ENCODE results near the gene ANG. TPM values are rescaled to one million over a fixed set of nuclear protein-coding genes. Genes with fewer than 3 reads are reported as not detected.
A peak's percentile ranks its signal among the peaks of the same experiment; 100 is the strongest.

ANG gene
- total RNA-seq, 2 experiments from 2014 or later: 0.27 to 0.92 TPM

GRCh38 chr14:20682127-20682434 is 6.5 kb upstream of the ANG start:
- TF ChIP-seq CTCF (IDR thresholded peaks at IDR 0.05): no peak
- H3K27ac ChIP-seq (ENCODE audit: low read depth in 1 of 2, low read length in 2 of 2): peak overlapping the region; percentile 94 to 95
- Mint-ChIP-seq H3K27me3 (peaks cover 7% of the 10 kb centered on the region), H3K9me3 (no peaks in the 10 kb centered on the region), H3K27ac (no peak overlapping the region), H3K4me1 (ENCODE audit: low read depth) (peaks cover 5% of the 10 kb centered on the region), H3K36me3 (ENCODE audit: low read depth) (peaks cover 4% of the 10 kb centered on the region), H3K4me3 (no peak overlapping the region)
- ATAC-seq (ENCODE audit: poor library complexity) (no peak), DNase-seq (no peak)
- ChIA-PET POLR2A (interaction anchor here (0.7 to 5.1 kb wide), 26 partner anchors 9 to 376 kb away, joined by 3 to 85 read pairs (median 8); partner anchors contain the start of genes APEX1, CCNB1IP1, OSGEP and PARP2), CTCF (interaction anchor here (0.8 to 4.1 kb wide), 9 partner anchors 9 to 354 kb away, joined by 3 to 27 read pairs (median 4); no protein-coding TSS in a partner anchor)
- no peaks in the 10 kb centered on the region for H3K27me3 ChIP-seq (ENCODE audit: control insufficient read depth in 1 of 2, insufficient read depth in 2 of 2, low read length in 2 of 2)
- intact Hi-C loops (cut with DNase I, micrococcal nuclease): loop anchor here (2.0 to 5.0 kb wide), 5 partner anchors 50 to 340 kb away; partner anchors contain the start of genes OSGEP (in 2 of the 2), PARP2 (in 2 of the 2) and APEX1 (in 1 of the 2)
- H3K9me3 ChIP-seq (ENCODE audit: control insufficient read depth in 1 of 2, insufficient read depth in 1 of 2, low read length in 2 of 2): no peaks in the 10 kb centered on the region
- peak overlapping the region; percentile 79 for H3K4me3 ChIP-seq (ENCODE audit: low read length)
- no peaks in the 10 kb centered on the region for H3K36me3 ChIP-seq (ENCODE audit: insufficient read depth, low read length)
- H3K4me1 ChIP-seq (ENCODE audit: insufficient read depth, low read length): peaks cover 53% of the 10 kb centered on the region

- H3K27ac Mint-ChIP-seq: no peak overlapping the region
- Histone ChIP-seq H3K27ac (ENCODE audit: low read depth in 1 of 2, low read length in 2 of 2) (peak overlapping the region; percentile 94 to 95), H3K36me3 (ENCODE audit: insufficient read depth, low read length) (no peaks in the 10 kb centered on the region), H3K9me3 (ENCODE audit: control insufficient read depth in 1 of 2, insufficient read depth in 1 of 2, low read length in 2 of 2) (no peaks in the 10 kb centered on the region), H3K27me3 (ENCODE audit: control insufficient read depth in 1 of 2, insufficient read depth in 2 of 2, low read length in 2 of 2) (no peaks in the 10 kb centered on the region), H3K4me3 (ENCODE audit: low read length) (peak overlapping the region; percentile 79), H3K4me1 (ENCODE audit: insufficient read depth, low read length) (peaks cover 53% of the 10 kb centered on the region)
- no peak overlapping the region for H3K4me3 Mint-ChIP-seq
- H3K27me3 Mint-ChIP-seq: peaks cover 7% of the 10 kb centered on the region
- CTCF ChIA-PET: interaction anchor here (0.8 to 4.1 kb wide), 11 partner anchors 9 to 340 kb away, joined by 3 to 27 read pairs (median 6); no protein-coding TSS in a partner anchor
- POLR2A ChIA-PET: interaction anchor here (0.8 to 5.1 kb wide), 21 partner anchors 8 to 376 kb away, joined by 3 to 85 read pairs (median 10); partner anchors contain the start of genes APEX1, CCNB1IP1, OSGEP and PARP2
- no peaks in the 10 kb centered on the region for H3K9me3 Mint-ChIP-seq
- DNase-seq: peak; percentile 62 to 93 (median 74)
- intact Hi-C loops (cut with DNase I, micrococcal nuclease): loop anchor here (1.0 to 5.0 kb wide), 8 partner anchors 9 to 340 kb away; partner anchors contain the start of genes OSGEP (in 2 of the 2), PARP2 (in 2 of the 2) and APEX1 (in 1 of the 2)
- no peak for TF ChIP-seq CTCF (IDR thresholded peaks at IDR 0.05)
- peak; percentile 60 for ATAC-seq (ENCODE audit: poor library complexity)
- peaks cover 5% of the 10 kb centered on the region for H3K4me1 Mint-ChIP-seq (ENCODE audit: low read depth)
- peaks cover 4% of the 10 kb centered on the region for H3K36me3 Mint-ChIP-seq (ENCODE audit: low read depth)
Measured at GRCh38 chr14:20682435-20683124, 6.0 kb upstream of the ANG start.

- ATAC-seq (ENCODE audit: poor library complexity) (peak; percentile 45), DNase-seq (peak; percentile 65 to 91 (median 73))
- peaks cover 7% of the 10 kb centered on the region for H3K27me3 Mint-ChIP-seq
- peak overlapping the region; percentile 94 to 95 for H3K27ac ChIP-seq (ENCODE audit: low read depth in 1 of 2, low read length in 2 of 2)
- ChIA-PET CTCF (interaction anchor here (1.1 to 3.2 kb wide), 6 partner anchors 20 to 340 kb away, joined by 4 to 14 read pairs (median 7); no protein-coding TSS in a partner anchor), POLR2A (interaction anchor here (0.6 to 5.1 kb wide), 20 partner anchors 15 to 355 kb away, joined by 3 to 85 read pairs (median 6); partner anchors contain the start of genes APEX1, CCNB1IP1, NDRG2 and OSGEP)
- no peaks in the 10 kb centered on the region for H3K36me3 ChIP-seq (ENCODE audit: insufficient read depth, low read length)
- no peak for TF ChIP-seq CTCF (IDR thresholded peaks at IDR 0.05)
- no peak overlapping the region for H3K27ac Mint-ChIP-seq
- no peak overlapping the region for H3K4me3 Mint-ChIP-seq
- H3K9me3 ChIP-seq (ENCODE audit: control insufficient read depth in 1 of 2, insufficient read depth in 1 of 2, low read length in 2 of 2): no peaks in the 10 kb centered on the region
- H3K36me3 Mint-ChIP-seq (ENCODE audit: low read depth): peaks cover 4% of the 10 kb centered on the region
- peaks cover 53% of the 10 kb centered on the region for H3K4me1 ChIP-seq (ENCODE audit: insufficient read depth, low read length)
- intact Hi-C loops (cut with DNase I, micrococcal nuclease): loop anchor here (1.0 to 5.0 kb wide), 8 partner anchors 8 to 341 kb away; partner anchors contain the start of genes OSGEP (in 2 of the 2), PARP2 (in 2 of the 2) and APEX1 (in 1 of the 2)
- H3K4me1 Mint-ChIP-seq (ENCODE audit: low read depth): peaks cover 5% of the 10 kb centered on the region
- no peaks in the 10 kb centered on the region for H3K9me3 Mint-ChIP-seq
- H3K4me3 ChIP-seq (ENCODE audit: low read length): peak overlapping the region; percentile 79
- no peaks in the 10 kb centered on the region for H3K27me3 ChIP-seq (ENCODE audit: control insufficient read depth in 1 of 2, insufficient read depth in 2 of 2, low read length in 2 of 2)
Measured at GRCh38 chr14:20683125-20683890, 5.3 kb upstream of the ANG start.

All from CD4-positive, alpha-beta T cell (primary cell).